ENCODE data around the gene PPP1R10. TPM values are rescaled to one million over a fixed set of nuclear protein-coding genes. Genes with fewer than 3 reads are reported as not detected.
A peak's percentile ranks its signal among the peaks of the same experiment; 100 is the strongest.

PPP1R10 gene
- total and polyA plus RNA-seq, 2 of the 13 experiments (the other 11 are each of a cell fraction or from before 2014, with no cell fraction given), result 26.3 to 38.4 TPM

DNA sequence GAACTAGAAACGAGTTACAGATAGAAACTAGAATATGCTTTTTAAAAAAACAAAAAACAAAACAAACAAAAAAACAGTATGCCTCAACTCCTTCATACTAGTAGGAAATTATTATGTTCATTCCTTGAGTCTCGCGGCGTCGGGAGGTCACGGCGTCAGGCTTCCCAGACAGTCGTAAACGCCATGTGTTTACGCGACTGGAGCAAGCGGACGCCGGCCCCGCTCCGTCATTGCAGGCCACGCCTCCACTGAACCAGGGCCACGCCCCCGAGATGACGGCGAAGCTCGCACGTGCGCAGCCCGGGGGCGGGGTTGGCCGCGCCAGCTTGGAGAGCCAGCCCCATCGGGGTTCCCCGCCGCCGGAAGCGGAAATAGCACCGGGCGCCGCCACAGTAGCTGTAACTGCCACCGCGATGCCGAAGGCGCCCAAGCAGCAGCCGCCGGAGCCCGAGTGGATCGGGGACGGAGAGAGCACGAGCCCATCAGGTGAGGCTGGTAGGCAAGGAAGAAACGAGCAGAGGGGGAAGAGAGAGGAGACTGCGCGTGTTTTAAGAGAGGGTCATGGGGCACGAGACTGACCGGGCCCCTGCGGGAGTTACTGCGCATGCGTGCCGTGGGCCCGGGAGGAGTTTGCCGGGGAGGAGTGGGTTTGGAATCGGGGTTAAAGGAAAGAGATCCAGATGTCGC is 45.8 kb downstream of the PPP1R10 start, which contains the start of gene ABCF1 (continued):
- TF ChIP-seq, protein P1, sequence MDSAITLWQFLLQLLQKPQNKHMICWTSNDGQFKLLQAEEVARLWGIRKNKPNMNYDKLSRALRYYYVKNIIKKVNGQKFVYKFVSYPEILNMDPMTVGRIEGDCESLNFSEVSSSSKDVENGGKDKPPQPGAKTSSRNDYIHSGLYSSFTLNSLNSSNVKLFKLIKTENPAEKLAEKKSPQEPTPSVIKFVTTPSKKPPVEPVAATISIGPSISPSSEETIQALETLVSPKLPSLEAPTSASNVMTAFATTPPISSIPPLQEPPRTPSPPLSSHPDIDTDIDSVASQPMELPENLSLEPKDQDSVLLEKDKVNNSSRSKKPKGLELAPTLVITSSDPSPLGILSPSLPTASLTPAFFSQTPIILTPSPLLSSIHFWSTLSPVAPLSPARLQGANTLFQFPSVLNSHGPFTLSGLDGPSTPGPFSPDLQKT (CRISPR knock-in tag; IDR thresholded peaks at IDR 0.05; ENCODE audit: borderline replicate concordance), result peak; percentile 44; the same call in 1 of the 2 replicates
- TF ChIP-seq, protein P2, sequence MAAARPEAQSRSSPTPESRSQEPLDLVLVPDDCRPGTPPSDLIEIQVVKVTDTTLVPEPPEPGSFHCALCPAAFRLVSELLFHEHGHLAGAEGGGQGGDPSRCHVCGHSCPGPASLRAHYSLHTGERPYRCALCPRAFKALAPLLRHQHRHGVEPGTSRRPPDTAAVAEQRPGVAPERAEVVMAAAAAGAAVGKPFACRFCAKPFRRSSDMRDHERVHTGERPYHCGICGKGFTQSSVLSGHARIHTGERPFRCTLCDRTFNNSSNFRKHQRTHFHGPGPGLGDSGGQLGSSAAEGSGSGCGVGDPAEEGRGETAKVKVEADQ (CRISPR knock-in tag; IDR thresholded peaks at IDR 0.05; ENCODE audit: borderline replicate concordance), result peak; percentile 96
- no peak for TF ChIP-seq NR2F1 (CRISPR knock-in tag; IDR thresholded peaks at IDR 0.05)
- TF ChIP-seq, protein P3, sequence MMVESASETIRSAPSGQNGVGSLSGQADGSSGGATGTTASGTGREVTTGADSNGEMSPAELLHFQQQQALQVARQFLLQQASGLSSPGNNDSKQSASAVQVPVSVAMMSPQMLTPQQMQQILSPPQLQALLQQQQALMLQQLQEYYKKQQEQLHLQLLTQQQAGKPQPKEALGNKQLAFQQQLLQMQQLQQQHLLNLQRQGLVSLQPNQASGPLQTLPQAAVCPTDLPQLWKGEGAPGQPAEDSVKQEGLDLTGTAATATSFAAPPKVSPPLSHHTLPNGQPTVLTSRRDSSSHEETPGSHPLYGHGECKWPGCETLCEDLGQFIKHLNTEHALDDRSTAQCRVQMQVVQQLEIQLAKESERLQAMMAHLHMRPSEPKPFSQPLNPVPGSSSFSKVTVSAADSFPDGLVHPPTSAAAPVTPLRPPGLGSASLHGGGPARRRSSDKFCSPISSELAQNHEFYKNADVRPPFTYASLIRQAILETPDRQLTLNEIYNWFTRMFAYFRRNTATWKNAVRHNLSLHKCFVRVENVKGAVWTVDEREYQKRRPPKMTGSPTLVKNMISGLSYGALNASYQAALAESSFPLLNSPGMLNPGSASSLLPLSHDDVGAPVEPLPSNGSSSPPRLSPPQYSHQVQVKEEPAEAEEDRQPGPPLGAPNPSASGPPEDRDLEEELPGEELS (CRISPR knock-in tag; IDR thresholded peaks at IDR 0.05), result peak; percentile 90
- peak; percentile 98 for TF ChIP-seq AHR (CRISPR knock-in tag; IDR thresholded peaks at IDR 0.05)
- no peak; the same call in 1 of the 2 replicates for TF ChIP-seq BRCA1 (CRISPR knock-in tag; IDR thresholded peaks at IDR 0.05)
- TF ChIP-seq, protein P4, sequence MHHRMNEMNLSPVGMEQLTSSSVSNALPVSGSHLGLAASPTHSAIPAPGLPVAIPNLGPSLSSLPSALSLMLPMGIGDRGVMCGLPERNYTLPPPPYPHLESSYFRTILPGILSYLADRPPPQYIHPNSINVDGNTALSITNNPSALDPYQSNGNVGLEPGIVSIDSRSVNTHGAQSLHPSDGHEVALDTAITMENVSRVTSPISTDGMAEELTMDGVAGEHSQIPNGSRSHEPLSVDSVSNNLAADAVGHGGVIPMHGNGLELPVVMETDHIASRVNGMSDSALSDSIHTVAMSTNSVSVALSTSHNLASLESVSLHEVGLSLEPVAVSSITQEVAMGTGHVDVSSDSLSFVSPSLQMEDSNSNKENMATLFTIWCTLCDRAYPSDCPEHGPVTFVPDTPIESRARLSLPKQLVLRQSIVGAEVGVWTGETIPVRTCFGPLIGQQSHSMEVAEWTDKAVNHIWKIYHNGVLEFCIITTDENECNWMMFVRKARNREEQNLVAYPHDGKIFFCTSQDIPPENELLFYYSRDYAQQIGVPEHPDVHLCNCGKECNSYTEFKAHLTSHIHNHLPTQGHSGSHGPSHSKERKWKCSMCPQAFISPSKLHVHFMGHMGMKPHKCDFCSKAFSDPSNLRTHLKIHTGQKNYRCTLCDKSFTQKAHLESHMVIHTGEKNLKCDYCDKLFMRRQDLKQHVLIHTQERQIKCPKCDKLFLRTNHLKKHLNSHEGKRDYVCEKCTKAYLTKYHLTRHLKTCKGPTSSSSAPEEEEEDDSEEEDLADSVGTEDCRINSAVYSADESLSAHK (CRISPR knock-in tag; IDR thresholded peaks at IDR 0.05; ENCODE audit: borderline replicate concordance), result peak; percentile 34; the same call in 1 of the 2 replicates
- TF ChIP-seq, protein P5, sequence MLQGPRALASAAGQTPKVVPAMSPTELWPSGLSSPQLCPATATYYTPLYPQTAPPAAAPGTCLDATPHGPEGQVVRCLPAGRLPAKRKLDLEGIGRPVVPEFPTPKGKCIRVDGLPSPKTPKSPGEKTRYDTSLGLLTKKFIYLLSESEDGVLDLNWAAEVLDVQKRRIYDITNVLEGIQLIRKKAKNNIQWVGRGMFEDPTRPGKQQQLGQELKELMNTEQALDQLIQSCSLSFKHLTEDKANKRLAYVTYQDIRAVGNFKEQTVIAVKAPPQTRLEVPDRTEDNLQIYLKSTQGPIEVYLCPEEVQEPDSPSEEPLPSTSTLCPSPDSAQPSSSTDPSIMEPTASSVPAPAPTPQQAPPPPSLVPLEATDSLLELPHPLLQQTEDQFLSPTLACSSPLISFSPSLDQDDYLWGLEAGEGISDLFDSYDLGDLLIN (CRISPR knock-in tag; IDR thresholded peaks at IDR 0.05; ENCODE audit: borderline replicate concordance), result peak; percentile 94
- TF ChIP-seq NPAS2 (CRISPR knock-in tag; IDR thresholded peaks at IDR 0.05; ENCODE audit: borderline replicate concordance), result 0 out of 2 replicates have a peak, but pooled peaks have one; percentile 54
- TF ChIP-seq MXD4 (CRISPR knock-in tag; IDR thresholded peaks at IDR 0.05), result peak; percentile 99
- no peak for TF ChIP-seq CBX2 (IDR thresholded peaks at IDR 0.05; ENCODE audit: low read depth, low read length)
- TF ChIP-seq CBX2 (CRISPR knock-in tag; IDR thresholded peaks at IDR 0.05; ENCODE audit: low read depth), result no peak
- no peak; the same call in none of the 2 replicates for TF ChIP-seq ZKSCAN5 (CRISPR knock-in tag; IDR thresholded peaks at IDR 0.05)
- peak; percentile 70 for TF ChIP-seq POLR2AphosphoS2 (IDR thresholded peaks at IDR 0.05; ENCODE audit: low read depth, low read length)
- TF ChIP-seq ZBTB38 (CRISPR knock-in tag; IDR thresholded peaks at IDR 0.05), result peak; percentile 95
- TF ChIP-seq, protein P6, sequence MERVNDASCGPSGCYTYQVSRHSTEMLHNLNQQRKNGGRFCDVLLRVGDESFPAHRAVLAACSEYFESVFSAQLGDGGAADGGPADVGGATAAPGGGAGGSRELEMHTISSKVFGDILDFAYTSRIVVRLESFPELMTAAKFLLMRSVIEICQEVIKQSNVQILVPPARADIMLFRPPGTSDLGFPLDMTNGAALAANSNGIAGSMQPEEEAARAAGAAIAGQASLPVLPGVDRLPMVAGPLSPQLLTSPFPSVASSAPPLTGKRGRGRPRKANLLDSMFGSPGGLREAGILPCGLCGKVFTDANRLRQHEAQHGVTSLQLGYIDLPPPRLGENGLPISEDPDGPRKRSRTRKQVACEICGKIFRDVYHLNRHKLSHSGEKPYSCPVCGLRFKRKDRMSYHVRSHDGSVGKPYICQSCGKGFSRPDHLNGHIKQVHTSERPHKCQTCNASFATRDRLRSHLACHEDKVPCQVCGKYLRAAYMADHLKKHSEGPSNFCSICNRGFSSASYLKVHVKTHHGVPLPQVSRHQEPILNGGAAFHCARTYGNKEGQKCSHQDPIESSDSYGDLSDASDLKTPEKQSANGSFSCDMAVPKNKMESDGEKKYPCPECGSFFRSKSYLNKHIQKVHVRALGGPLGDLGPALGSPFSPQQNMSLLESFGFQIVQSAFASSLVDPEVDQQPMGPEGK (CRISPR knock-in tag; IDR thresholded peaks at IDR 0.05), result peak; percentile 79; the same call in 1 of the 2 replicates
- TF ChIP-seq KDM1A (CRISPR knock-in tag; IDR thresholded peaks at IDR 0.05), result no peak
- TF ChIP-seq ZNF441 (CRISPR knock-in tag; IDR thresholded peaks at IDR 0.05; ENCODE audit: borderline replicate concordance), result peak; percentile 93
